Peyer's patch (tissue), 4 donors: ENCODE data around the gene ANXA9. TPM values are rescaled to one million over a fixed set of nuclear protein-coding genes. Genes with fewer than 3 reads are reported as not detected.

Experiments
- DNase-seq, 3 donors: peaks; one replicate each; pipeline ENCODE4 v3.0.0-alpha.2; 2017 to 2019
- H3K27ac ChIP-seq, 4 donors: fragments of 200-600 bp; sonication (generic); one replicate each; pipeline ENCODE4 v1.5.1; 2016 to 2019
- H3K27me3 ChIP-seq, 2 donors: fragments of 200-600 bp; sonication (generic); one replicate each; pipeline ENCODE4 v1.5.1; 2019
- H3K36me3 ChIP-seq, 3 donors: fragments of 200-600 bp; sonication (generic); one replicate each; pipeline ENCODE4 v1.5.1; 2016 to 2019
- H3K4me1 ChIP-seq, 4 donors: fragments of 200-600 bp; sonication (generic); one replicate each; pipeline ENCODE4 v1.5.1; 2016 to 2019
- H3K4me3 ChIP-seq, 4 donors: fragments of 200-600 bp; sonication (generic); 1 replicate in 3 of 4; 2 replicates in 1 of 4; pipeline ENCODE4 v1.5.1; 2016 to 2019; ENCODE audit warnings: mild to moderate bottlenecking in 1 of 4
- H3K9me3 ChIP-seq, 4 donors: fragments of 200-600 bp; sonication (generic); one replicate each; pipeline ENCODE4 v1.5.1; 2016 to 2019; ENCODE audit warnings: mild to moderate bottlenecking in 1 of 4
- POLR2A ChIP-seq, 2 donors: fragments of 450-650 bp; IDR thresholded peaks; one replicate each; pipeline ENCODE4 v1.5.1; 2017; ENCODE audit warnings: antibody characterized with exemption in 2 of 2, mild to moderate bottlenecking in 2 of 2, moderate library complexity in 2 of 2
- total RNA-seq, 4 donors: library from RNA; depleted of rRNA; stranded (reverse); fragments of >200 nt; gene quantifications; one replicate each; pipeline ENCODE4 v1.1.0, GENCODE V29; 2016
- TF ChIP-seq, protein P1 (sequence below), 6 experiments: fragments of 450-650 bp in 4 of 6; fragments of 200-600 bp in 2 of 6; sonication (generic) in 1 of 6; IDR thresholded peaks; one replicate each; pipeline ENCODE4 v1.5.1; 2017 to 2019; ENCODE audit warnings: antibody characterized with exemption in 6 of 6, mild to moderate bottlenecking in 3 of 6, moderate library complexity in 1 of 6

Gene ANXA9
- total RNA-seq, 4 donors from 2014 or later, result 0.67 to 1.7 TPM; not detected in 2

DNA sequence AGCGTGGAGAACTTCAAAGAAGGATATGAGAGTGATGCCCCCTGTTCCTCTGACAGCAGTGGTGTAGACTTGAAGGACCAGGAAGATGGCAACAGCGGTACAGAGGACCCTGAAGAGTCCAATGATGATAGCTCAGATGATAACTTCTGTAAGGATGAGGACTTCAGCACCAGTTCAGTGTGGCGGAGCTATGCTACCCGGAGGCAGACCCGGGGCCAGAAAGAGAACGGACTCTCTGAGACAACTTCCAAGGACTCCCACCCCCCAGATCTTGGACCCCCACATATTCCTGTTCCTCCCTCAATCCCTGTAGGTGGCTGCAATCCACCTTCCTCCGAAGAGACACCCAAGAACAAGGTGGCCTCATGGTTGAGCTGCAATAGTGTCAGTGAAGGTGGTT is 21.4 kb upstream of the ANXA9 start:
- Histone ChIP-seq H3K4me3 (no peak overlapping the region), H3K9me3 (no peaks in the 10 kb centered on the region), H3K4me1 (no peaks in the 10 kb centered on the region), H3K27ac (no peak overlapping the region), H3K27me3 (no peaks in the 10 kb centered on the region), H3K36me3 (peaks cover 0 to 83% (median 0%) of the 10 kb centered on the region in 3 donors)
- DNase-seq, result peak in 1 of 3 donors; percentile 43
- no peak for TF ChIP-seq POLR2A (IDR thresholded peaks at IDR 0.05)
- TF ChIP-seq, protein P1, sequence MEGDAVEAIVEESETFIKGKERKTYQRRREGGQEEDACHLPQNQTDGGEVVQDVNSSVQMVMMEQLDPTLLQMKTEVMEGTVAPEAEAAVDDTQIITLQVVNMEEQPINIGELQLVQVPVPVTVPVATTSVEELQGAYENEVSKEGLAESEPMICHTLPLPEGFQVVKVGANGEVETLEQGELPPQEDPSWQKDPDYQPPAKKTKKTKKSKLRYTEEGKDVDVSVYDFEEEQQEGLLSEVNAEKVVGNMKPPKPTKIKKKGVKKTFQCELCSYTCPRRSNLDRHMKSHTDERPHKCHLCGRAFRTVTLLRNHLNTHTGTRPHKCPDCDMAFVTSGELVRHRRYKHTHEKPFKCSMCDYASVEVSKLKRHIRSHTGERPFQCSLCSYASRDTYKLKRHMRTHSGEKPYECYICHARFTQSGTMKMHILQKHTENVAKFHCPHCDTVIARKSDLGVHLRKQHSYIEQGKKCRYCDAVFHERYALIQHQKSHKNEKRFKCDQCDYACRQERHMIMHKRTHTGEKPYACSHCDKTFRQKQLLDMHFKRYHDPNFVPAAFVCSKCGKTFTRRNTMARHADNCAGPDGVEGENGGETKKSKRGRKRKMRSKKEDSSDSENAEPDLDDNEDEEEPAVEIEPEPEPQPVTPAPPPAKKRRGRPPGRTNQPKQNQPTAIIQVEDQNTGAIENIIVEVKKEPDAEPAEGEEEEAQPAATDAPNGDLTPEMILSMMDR (IDR thresholded peaks at IDR 0.05), result no peak

DNA sequence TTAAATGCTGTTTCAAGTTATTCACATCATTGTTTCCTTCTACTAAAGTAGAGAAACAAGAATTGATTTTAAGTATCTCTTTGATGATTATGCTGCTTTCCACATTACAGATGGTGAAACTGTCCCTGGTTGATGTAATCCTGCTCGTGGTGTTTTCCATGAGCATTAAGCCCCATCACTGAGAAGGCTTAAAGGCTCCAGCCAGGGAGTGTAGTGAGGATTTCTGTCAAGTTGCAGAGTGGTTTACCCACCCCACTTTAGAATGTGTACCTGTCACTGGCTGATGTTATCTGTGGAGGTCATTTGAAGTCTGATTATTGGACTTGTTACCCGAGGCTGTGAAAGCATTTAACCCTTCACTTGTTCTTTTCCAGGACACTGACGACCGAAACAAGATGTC is 20.3 kb upstream of the ANXA9 start:
- no peaks in the 10 kb centered on the region for H3K27me3 ChIP-seq
- DNase-seq, result no peak
- no peak for TF ChIP-seq POLR2A (IDR thresholded peaks at IDR 0.05)
- TF ChIP-seq, protein P1 (IDR thresholded peaks at IDR 0.05), result no peak
- no peaks in the 10 kb centered on the region for H3K4me1 ChIP-seq
- no peaks in the 10 kb centered on the region for H3K9me3 ChIP-seq
- H3K27ac ChIP-seq, result no peak overlapping the region
- no peak overlapping the region for H3K4me3 ChIP-seq
- peaks cover 0 to 92% (median 0%) of the 10 kb centered on the region in 3 donors for H3K36me3 ChIP-seq

DNA sequence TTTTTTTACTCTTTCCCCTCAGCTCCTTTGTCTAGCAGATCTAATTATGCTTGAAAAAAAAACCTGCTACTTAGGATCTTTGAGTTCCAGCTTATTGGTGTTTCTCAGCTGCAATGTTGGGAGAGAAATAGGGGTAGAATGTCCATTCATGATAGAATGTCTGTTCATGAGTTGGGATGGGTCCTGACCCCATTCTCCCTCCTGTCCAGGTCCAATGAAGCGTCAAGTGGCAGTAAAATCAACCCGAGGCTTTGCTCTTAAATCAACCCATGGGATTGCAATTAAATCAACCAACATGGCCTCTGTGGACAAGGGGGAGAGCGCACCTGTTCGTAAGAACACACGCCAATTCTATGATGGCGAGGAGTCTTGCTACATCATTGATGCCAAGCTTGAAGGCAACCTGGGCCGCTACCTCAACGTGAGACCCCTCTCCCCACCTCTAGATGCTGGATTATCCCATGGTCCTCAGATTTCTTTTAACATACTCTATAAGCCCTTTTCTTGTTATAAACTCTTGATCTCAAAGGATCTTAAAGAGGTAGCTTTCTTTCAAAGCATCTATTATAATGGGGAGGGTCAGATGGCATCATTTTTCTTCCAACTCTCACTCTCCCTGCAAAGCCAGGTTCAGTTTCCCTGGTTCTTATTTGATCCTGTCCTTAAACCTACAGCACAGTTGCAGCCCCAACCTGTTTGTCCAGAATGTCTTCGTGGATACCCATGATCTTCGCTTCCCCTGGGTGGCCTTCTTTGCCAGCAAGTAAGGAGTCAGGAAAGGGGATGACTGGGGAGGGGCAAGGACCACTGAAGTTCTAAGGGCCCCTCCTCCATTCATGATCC is 18.6 kb upstream of the ANXA9 start:
- Histone ChIP-seq H3K36me3 (peaks cover 0 to 96% (median 9%) of the 10 kb centered on the region in 3 donors), H3K9me3 (no peaks in the 10 kb centered on the region), H3K4me3 (no peak overlapping the region), H3K4me1 (no peaks in the 10 kb centered on the region), H3K27me3 (no peaks in the 10 kb centered on the region), H3K27ac (no peak overlapping the region)
- peak in 1 of 3 donors; percentile 4 for DNase-seq
- no peak for TF ChIP-seq POLR2A (IDR thresholded peaks at IDR 0.05)
- TF ChIP-seq, protein P1 (IDR thresholded peaks at IDR 0.05), result no peak

DNA sequence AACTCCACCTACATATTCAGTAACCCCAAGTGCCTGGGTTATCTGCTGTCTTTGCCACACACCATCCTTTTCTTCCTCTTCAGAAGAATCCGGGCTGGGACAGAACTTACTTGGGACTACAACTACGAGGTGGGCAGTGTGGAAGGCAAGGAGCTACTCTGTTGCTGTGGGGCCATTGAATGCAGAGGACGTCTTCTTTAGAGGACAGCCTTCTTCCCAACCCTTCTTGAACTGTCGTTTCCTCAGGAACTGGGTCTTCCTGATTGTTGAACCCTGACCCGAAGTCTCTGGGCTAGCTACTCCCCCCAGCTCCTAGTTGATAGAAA is 18.0 kb upstream of the ANXA9 start:
- Histone ChIP-seq H3K36me3 (peaks cover 0 to 96% (median 9%) of the 10 kb centered on the region in 3 donors), H3K9me3 (no peaks in the 10 kb centered on the region), H3K27me3 (no peaks in the 10 kb centered on the region), H3K27ac (no peak overlapping the region), H3K4me1 (no peaks in the 10 kb centered on the region), H3K4me3 (no peak overlapping the region)
- TF ChIP-seq, protein P1 (IDR thresholded peaks at IDR 0.05), result no peak
- TF ChIP-seq POLR2A (IDR thresholded peaks at IDR 0.05), result no peak
- peak in 1 of 3 donors; percentile 23 for DNase-seq

DNA sequence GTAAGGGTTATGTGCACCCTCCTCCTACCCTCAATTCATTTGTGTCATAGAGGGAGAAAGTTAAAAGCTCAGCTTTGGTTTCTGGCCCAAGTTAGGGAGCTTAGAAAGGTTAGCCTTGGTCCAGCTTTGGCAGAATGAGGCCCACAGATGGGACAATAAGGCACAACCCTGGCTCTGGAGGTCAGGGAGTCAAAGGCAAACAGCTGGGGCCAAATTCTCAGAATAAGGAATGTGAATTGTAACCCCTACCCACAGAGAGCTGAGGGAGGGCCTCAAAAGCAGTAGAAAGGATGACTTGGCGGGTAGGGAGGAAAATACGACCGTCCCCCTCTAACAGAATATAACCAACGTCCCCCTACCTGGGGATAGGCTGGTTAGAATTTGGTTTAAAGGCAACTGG is 16.5 kb upstream of the ANXA9 start:
- no peak overlapping the region for H3K27ac ChIP-seq
- TF ChIP-seq, protein P1 (IDR thresholded peaks at IDR 0.05), result no peak
- no peak for TF ChIP-seq POLR2A (IDR thresholded peaks at IDR 0.05)
- no peaks in the 10 kb centered on the region for H3K27me3 ChIP-seq
- no peak overlapping the region for H3K4me3 ChIP-seq
- no peak for DNase-seq
- H3K9me3 ChIP-seq, result no peaks in the 10 kb centered on the region
- H3K4me1 ChIP-seq, result peaks cover 0 to 10% (median 0%) of the 10 kb centered on the region in 4 donors
- peaks cover 0 to 81% (median 9%) of the 10 kb centered on the region in 3 donors for H3K36me3 ChIP-seq
